Neural cell (in vitro differentiated cells): ENCODE results near the gene FXN. TPM values are rescaled to one million over a fixed set of nuclear protein-coding genes. Genes with fewer than 3 reads are reported as not detected.

Experiments
- H2AFZ ChIP-seq: fragments of 200-600, 300-800 bp; sonication (generic), shearing (Covaris generic); 2 replicates; pipeline ENCODE4 v1.6.0; 2014; ENCODE audit warnings: low read depth, mild to moderate bottlenecking, antibody characterized with exemption, low read length, moderate library complexity
- H3F3A ChIP-seq: fragments of 200-600 bp; shearing (Covaris generic); 2 replicates; pipeline ENCODE4 v1.6.1; 2016; ENCODE audit warnings: mild to moderate bottlenecking, moderate library complexity, mixed read lengths, antibody characterized with exemption, low read length; ENCODE audit not compliant: insufficient read depth, poor library complexity, severe bottlenecking
- H3K27ac ChIP-seq: fragments of 200-600, 300-800 bp; sonication (generic), shearing (Covaris generic); 2 replicates; pipeline ENCODE4 v1.5.1; 2014; ENCODE audit warnings: mild to moderate bottlenecking, low read length, moderate library complexity
- H3K27me3 ChIP-seq: fragments of 300-800, 200-600 bp; sonication (generic), shearing (Covaris generic); 2 replicates; pipeline ENCODE4 v1.6.0; 2014; ENCODE audit warnings: mild to moderate bottlenecking, low read depth, low read length, moderate library complexity; ENCODE audit not compliant: insufficient read depth
- H3K36me3 ChIP-seq: fragments of 300-800, 200-600 bp; sonication (generic), shearing (Covaris generic); 2 replicates; pipeline ENCODE4 v1.5.1; 2014; ENCODE audit warnings: mild to moderate bottlenecking, antibody characterized with exemption, low read length, moderate library complexity; ENCODE audit not compliant: insufficient read depth
- H3K4me2 ChIP-seq: fragments of 300-800, 200-600 bp; sonication (generic), shearing (Covaris generic); 2 replicates; pipeline ENCODE4 v1.6.0; 2014; ENCODE audit warnings: mild to moderate bottlenecking, low read length
- H3K4me3 ChIP-seq: fragments of 300-800, 200-600 bp; sonication (generic), shearing (Covaris generic); 2 replicates; pipeline ENCODE4 v1.5.1; 2014; ENCODE audit warnings: mild to moderate bottlenecking, low read length, moderate library complexity
- H3K79me2 ChIP-seq: fragments of 200-600 bp; shearing (Covaris generic); replicated peaks from 2 replicates; pipeline ENCODE4 v1.6.0; 2014; ENCODE audit warnings: mild to moderate bottlenecking, low read length, moderate library complexity; ENCODE audit not compliant: insufficient read depth
- H3K9ac ChIP-seq: fragments of 300-800, 200-600 bp; sonication (generic), shearing (Covaris generic); 2 replicates; pipeline ENCODE4 v1.6.1; 2016; ENCODE audit warnings: mild to moderate bottlenecking, low read length, mixed read lengths
- H3K9me2 ChIP-seq: fragments of 200-600 bp; shearing (Covaris generic); 2 replicates; pipeline ENCODE4 v1.6.1; 2016; ENCODE audit warnings: mild to moderate bottlenecking, low read length, mixed read lengths; ENCODE audit not compliant: insufficient read depth
- H3K9me3 ChIP-seq: fragments of 200-600, 300-800 bp; sonication (generic), shearing (Covaris generic); 2 replicates; pipeline ENCODE4 v1.6.1; 2016; ENCODE audit warnings: mild to moderate bottlenecking, mixed run types, low read length, moderate library complexity, mixed read lengths
- H4K20me1 ChIP-seq: fragments of 200-600 bp; shearing (Covaris generic); 2 replicates; pipeline ENCODE4 v1.6.1; 2016; ENCODE audit warnings: mild to moderate bottlenecking, mixed run types; ENCODE audit not compliant: insufficient read depth
- EP300 ChIP-seq: fragments of 450-650 bp; conservative IDR thresholded peaks from 2 replicates; pipeline ENCODE4 v1.6.1; 2014; ENCODE audit warnings: antibody characterized with exemption, mild to moderate bottlenecking, moderate library complexity; ENCODE audit not compliant: poor library complexity, severe bottlenecking
- EZH2 ChIP-seq: fragments of 200-600, 300-800 bp; shearing (Covaris generic), sonication (generic); IDR thresholded peaks from 2 replicates; pipeline ENCODE4 v1.6.1; 2014; ENCODE audit warnings: antibody characterized with exemption, low read length, borderline replicate concordance, mild to moderate bottlenecking; ENCODE audit not compliant: insufficient read depth, poor library complexity, severe bottlenecking
- MXI1 ChIP-seq: fragments of 450-650 bp; conservative IDR thresholded peaks from 2 replicates; pipeline ENCODE4 v1.6.1; 2014; ENCODE audit warnings: antibody characterized with exemption, mild to moderate bottlenecking; ENCODE audit not compliant: poor library complexity, severe bottlenecking
- POLR2AphosphoS5 ChIP-seq: IDR thresholded peaks from 2 replicates; pipeline ENCODE4 v1.6.1; 2012
- RAD21 ChIP-seq: fragments of 450-650 bp; conservative IDR thresholded peaks from 2 replicates; pipeline ENCODE4 v1.6.1; 2014; ENCODE audit warnings: antibody characterized with exemption, mild to moderate bottlenecking, moderate library complexity
- SMC3 ChIP-seq: fragments of 450-650 bp; conservative IDR thresholded peaks from 2 replicates; pipeline ENCODE4 v1.6.1; 2014; ENCODE audit warnings: antibody characterized with exemption, mild to moderate bottlenecking, moderate library complexity; ENCODE audit not compliant: poor library complexity
- TAF1 ChIP-seq: IDR thresholded peaks from 2 replicates; pipeline ENCODE4 v1.6.1; 2012; ENCODE audit warnings: low read depth
- polyA plus RNA-seq: library from polyadenylated mRNA; depleted of rRNA; stranded (reverse); fragments of >200 nt; gene quantifications from 2 replicates; pipeline ENCODE4 v1.2.3, GENCODE V29; 2014
- TF ChIP-seq, protein P1 (sequence below): fragments of 450-650 bp; IDR thresholded peaks from 2 replicates; pipeline ENCODE4 v1.5.1; 2014; ENCODE audit warnings: antibody characterized with exemption, mild to moderate bottlenecking, moderate library complexity; ENCODE audit not compliant: poor library complexity, severe bottlenecking
- TF ChIP-seq, protein P2 (sequence below): IDR thresholded peaks from 2 replicates; pipeline ENCODE4 v1.6.1; 2012; ENCODE audit warnings: borderline replicate concordance

The FXN gene
- polyA plus RNA-seq, 1 donor from 2014 or later = 3.5 TPM

DNA sequence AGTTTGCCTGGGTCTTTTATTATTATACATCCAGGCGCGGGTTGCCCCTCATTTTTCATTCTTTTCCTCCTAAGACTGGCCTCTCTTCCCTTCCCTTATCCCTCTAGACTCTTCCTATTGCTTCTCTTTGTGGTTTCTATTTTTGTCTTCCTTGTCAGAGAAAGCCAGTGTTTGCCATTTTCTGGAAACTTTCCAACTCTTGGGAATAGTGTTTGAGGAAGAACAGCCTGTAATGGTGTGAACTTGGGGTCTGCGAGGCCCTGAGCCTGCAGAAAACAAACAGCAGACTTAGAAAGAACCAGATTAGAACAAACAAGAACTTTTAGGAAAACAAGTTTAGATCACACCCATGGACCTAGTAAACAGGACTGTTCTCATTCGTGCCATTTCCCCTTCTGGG is 37.2 kb upstream of the FXN start:
- H3K27me3 ChIP-seq = no peaks in the 10 kb centered on the region
- no peak overlapping the region for H2AFZ ChIP-seq
- TF ChIP-seq TAF1 (no peak), RAD21 (no peak), MXI1 (no peak), EP300 (no peak), POLR2AphosphoS5 (no peak), EZH2 (no peak), SMC3 (no peak)
- TF ChIP-seq, protein P1, sequence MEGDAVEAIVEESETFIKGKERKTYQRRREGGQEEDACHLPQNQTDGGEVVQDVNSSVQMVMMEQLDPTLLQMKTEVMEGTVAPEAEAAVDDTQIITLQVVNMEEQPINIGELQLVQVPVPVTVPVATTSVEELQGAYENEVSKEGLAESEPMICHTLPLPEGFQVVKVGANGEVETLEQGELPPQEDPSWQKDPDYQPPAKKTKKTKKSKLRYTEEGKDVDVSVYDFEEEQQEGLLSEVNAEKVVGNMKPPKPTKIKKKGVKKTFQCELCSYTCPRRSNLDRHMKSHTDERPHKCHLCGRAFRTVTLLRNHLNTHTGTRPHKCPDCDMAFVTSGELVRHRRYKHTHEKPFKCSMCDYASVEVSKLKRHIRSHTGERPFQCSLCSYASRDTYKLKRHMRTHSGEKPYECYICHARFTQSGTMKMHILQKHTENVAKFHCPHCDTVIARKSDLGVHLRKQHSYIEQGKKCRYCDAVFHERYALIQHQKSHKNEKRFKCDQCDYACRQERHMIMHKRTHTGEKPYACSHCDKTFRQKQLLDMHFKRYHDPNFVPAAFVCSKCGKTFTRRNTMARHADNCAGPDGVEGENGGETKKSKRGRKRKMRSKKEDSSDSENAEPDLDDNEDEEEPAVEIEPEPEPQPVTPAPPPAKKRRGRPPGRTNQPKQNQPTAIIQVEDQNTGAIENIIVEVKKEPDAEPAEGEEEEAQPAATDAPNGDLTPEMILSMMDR = no peak
- TF ChIP-seq, protein P2, sequence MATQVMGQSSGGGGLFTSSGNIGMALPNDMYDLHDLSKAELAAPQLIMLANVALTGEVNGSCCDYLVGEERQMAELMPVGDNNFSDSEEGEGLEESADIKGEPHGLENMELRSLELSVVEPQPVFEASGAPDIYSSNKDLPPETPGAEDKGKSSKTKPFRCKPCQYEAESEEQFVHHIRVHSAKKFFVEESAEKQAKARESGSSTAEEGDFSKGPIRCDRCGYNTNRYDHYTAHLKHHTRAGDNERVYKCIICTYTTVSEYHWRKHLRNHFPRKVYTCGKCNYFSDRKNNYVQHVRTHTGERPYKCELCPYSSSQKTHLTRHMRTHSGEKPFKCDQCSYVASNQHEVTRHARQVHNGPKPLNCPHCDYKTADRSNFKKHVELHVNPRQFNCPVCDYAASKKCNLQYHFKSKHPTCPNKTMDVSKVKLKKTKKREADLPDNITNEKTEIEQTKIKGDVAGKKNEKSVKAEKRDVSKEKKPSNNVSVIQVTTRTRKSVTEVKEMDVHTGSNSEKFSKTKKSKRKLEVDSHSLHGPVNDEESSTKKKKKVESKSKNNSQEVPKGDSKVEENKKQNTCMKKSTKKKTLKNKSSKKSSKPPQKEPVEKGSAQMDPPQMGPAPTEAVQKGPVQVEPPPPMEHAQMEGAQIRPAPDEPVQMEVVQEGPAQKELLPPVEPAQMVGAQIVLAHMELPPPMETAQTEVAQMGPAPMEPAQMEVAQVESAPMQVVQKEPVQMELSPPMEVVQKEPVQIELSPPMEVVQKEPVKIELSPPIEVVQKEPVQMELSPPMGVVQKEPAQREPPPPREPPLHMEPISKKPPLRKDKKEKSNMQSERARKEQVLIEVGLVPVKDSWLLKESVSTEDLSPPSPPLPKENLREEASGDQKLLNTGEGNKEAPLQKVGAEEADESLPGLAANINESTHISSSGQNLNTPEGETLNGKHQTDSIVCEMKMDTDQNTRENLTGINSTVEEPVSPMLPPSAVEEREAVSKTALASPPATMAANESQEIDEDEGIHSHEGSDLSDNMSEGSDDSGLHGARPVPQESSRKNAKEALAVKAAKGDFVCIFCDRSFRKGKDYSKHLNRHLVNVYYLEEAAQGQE = no peak
- no peaks in the 10 kb centered on the region for H3K9me2 ChIP-seq
- no peak overlapping the region for H3K27ac ChIP-seq
- H4K20me1 ChIP-seq = no peaks in the 10 kb centered on the region
- no peaks in the 10 kb centered on the region for H3F3A ChIP-seq
- H3K4me2 ChIP-seq = no peak overlapping the region
- no peaks in the 10 kb centered on the region for H3K79me2 ChIP-seq
- H3K4me3 ChIP-seq = no peak overlapping the region
- H3K9ac ChIP-seq = no peak overlapping the region
- no peaks in the 10 kb centered on the region for H3K9me3 ChIP-seq
- H3K36me3 ChIP-seq = no peaks in the 10 kb centered on the region

DNA sequence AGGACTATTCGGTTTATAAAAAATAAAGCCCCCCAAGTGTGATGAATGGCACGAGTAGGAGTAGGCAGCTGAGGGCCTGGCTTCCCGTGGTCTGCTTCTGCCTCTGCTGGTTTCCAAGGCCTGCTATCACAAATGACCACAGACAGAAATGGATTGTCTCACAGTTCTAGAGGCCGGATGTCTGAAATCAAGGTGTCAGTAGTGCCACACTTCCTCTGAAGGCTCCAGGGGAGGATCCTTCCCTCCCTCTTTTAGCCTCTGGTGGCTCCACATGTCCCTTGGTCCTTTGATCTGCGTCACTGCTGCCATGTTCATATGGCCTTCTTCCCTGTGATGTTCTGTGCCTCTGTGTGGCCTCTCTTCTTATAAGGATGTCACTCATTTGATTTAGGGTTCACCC is 36.7 kb upstream of the FXN start:
- Histone ChIP-seq H3K9me2 (no peaks in the 10 kb centered on the region), H3K4me3 (no peak overlapping the region), H4K20me1 (no peaks in the 10 kb centered on the region), H3K9ac (no peak overlapping the region), H3K27ac (no peak overlapping the region), H3F3A (no peaks in the 10 kb centered on the region), H3K9me3 (no peaks in the 10 kb centered on the region), H2AFZ (no peak overlapping the region), H3K36me3 (no peaks in the 10 kb centered on the region), H3K4me2 (no peak overlapping the region), H3K27me3 (no peaks in the 10 kb centered on the region), H3K79me2 (no peaks in the 10 kb centered on the region)
- no peak for TF ChIP-seq POLR2AphosphoS5
- TF ChIP-seq SMC3 = no peak
- TF ChIP-seq EP300 = no peak
- no peak for TF ChIP-seq RAD21
